Activated CD8-positive, alpha-beta memory T cell treated with anti-CD3 and anti-CD28 coated beads for 24 hours (primary cell): ENCODE data around the gene CHST12.
A peak's percentile ranks its signal among the peaks of the same experiment; 100 is the strongest.
"Not testable (repeated sequence)": the region's sequence is repeated elsewhere in the genome, so short reads cannot be mapped to it uniquely, and the experiment has no call there.

Experiments
- DNase-seq: peaks from one replicate; pipeline ENCODE4 v3.0.0-alpha.2; 2020

Gene CHST12

DNA sequence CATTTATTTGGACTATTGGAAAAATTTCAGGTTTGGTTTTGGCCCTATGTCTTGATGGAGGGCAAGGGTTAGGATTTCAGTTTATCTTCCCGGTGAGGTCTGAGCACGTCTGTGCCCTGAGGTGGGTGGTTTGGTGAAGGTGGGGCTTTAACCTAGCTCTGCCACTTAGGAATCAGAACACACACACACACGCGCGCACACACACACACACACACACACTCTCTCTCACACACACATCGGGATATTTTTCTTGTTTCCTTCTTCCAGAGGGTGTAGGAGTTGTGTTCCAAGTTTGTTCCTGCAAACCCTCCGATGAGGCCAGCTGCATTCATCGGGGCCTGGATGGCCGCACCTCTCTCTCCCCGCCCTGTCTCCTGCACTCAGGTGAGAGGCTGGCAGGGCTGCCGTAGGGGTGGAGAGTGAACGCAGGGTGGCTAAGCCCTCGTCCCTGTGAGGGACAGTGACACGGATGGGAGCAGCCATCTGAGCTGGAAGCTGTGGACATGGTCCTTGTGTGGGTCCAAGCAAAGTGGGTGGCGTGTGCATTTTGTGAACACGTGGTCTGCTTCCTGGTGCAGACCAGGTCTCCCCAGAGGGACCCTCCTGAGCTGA, 34.2 kb downstream of the CHST12 start:
- DNase-seq: no peak

DNA sequence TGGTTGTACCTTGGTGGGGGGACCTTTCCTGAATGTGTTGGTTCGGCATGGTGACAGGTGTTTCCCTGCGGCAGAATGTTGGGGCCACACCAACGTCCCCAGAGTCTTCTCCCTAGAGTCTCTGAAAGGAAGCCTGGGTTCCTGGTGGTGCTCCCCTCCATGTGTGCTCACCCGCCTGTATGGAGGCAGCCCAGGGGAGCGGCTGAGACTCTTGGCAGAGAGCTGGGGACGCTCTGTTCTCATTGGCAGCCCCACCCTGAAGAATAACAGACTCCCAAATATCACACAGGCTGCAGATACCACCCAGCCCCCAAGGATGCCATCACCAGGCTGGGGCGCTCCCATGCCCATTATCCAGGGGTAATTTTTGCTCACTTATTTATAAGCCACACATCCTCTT, 34.8 kb downstream of the CHST12 start:
- DNase-seq: no peak

DNA sequence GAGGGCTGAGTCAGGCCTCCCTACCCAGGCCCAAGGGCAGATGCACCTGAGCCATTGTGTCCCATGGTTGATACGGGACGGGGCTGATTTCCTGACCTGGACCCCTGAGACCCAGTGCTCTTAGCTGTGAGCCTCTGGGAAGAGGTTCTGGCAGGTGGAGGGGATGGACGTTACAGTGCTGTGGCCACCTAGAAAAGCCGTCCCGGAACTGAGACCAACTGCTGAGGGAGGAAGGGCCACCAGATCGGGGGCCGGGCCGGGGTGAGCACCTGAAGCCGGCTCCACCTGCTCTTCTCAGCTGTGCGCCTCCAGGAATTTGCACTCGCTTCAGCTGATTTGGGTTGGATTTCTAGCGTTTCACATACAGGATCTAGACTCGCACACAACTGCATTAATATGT, 35.4 kb downstream of the CHST12 start:
- no peak for DNase-seq

DNA sequence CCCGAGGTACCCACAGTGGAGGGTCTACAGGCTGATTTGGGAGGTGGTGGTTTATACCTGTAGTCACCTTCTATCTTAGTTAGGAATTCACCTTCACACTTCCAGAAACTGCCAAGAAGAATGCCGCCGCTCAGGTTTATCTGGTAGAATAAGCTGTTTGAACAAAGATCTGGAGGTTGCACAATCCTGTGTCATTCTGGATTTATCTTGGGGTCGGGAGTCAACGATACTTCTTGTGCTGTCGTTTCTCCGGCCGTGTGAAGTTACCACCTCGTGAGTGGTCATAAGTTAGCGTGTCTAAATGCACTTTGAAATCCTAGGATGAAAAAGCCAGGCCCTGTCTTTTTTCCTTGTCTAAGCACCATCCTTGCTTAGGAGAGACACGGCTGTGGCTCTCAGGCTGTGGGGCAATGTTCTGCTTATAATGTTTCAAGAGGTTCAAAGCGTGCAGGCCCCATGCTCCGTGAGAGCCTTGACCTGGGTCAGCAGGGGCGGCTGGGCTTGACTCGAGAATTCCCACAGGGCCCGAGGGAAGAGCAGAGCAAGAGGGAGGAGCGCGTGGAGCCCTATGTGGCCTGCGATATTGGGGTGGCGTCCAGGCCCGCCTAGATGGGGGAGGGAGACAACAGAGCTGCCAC, 37.3 kb downstream of the CHST12 start:
- no peak for DNase-seq

DNA sequence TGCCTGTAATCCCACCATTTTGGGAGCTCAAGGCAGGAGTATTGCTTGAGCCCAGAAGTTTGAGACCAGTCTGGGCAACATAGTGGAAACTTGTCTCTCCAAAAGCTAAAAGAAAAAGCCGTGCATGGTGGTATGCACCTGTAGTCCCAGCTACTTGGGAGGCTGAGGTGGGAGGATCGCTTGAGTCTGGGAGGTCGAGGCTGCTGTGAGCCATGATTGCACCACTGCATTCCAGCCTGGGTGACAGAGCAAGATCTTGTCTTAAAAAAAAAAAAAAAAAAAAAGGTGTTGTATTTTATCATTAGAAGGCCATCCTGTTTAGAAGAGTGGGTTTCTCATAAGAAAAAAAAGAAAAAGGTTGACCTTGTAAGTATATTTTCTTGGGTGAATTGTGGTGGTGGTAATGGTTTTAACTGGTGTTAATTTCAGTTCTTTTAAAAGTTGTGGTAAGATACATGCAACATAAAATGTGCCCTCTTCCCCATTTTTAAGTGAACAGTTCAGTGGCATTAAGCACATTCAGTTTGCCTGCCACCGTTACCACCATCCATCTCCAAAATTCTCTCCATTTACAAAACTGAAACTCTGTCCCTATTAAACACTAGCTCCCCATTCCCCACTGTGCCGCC, 38.1 kb downstream of the CHST12 start:
- DNase-seq: no peak

DNA sequence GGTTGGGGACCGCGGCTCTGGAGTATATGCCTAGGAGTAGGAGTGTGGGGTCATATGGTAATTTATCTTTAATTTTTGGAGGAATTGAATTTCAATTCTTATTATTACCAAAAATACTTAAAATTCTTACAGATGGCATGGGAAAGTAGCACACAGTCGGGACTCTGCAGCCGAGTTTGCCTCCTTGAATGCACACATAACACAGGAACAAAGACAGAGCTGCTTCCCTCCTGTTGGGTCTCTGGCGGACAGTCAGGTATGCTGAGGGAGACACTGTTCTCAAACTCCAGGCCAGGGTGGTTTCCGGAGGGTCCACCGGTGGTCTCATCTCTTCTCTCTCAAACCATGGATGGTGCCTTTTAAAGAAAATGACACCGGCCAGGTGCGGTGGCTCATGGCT, 40.1 kb downstream of the CHST12 start:
- no peak for DNase-seq

DNA sequence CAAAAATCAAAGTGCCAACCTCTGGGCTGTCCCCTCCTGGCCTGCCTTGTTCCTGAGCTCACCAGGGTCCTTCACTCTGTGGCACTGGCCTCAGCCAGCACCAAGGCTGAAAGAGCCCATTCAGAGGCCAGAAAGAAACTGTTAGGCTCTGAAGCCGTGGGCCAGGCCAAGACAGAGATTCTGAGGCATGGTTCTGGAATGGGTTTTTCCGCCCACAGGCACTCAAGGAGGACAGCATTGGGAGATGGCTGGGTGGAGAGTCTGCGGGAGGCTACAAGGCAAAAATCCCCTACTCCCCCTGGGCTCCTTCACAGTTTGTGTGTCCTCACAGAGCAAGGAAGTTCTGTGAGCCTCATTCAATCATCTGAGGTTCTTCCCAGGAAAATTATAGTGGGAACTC, 41.1 kb downstream of the CHST12 start:
- DNase-seq: no peak

DNA sequence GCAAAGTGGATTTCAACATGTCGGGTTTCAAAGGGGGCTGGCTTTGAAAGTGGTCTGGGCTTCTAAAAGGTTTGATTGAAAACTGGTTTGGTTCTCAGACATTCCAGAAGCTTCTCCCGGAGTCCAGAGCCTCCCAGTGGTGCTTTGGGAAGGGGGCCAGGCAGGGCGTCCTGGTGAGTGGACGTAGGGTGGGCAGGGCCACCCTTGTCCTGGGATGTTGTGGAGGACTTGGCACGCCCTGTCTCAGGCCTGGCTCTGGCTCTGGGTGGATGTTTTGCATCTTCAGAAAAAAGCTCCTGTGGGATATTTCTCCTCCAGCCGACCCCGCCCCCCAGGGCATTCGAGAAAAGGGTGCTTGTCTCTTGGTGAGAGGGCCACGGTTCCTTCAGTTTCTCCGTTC, 41.6 kb downstream of the CHST12 start:
- no peak for DNase-seq

DNA sequence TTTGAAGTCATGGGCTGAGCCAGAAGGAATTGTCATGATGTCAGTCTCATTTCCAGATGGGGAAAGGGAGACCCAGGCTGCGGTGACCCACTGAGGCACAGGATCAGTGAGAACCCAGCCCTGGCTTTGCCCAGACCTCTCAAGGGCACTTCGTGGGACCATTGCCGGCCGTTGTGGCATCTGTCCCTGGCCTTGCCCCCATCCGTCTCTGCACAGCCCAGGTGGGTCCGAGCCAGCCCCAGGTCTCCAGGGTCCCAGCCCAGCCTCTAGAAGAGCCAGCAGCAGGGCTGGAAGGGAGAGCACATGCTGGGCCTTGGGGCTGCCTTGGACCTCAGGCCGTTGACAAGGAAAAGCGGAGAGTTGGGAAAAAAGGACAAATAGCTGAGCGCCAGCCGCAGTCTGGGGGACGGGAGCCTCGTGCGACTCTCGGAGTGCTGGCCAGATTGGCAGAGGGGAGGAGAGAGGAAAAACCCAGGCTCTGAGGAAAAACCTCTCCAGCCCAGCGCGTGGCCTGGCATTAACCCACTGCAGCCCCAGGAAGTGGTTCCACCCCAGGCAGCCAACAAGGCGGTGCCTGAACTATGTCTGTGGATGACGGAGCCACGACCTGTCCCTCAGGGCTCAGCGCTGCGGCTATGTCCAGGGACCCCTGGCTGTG, 42.6 kb downstream of the CHST12 start:
- DNase-seq: no peak

DNA sequence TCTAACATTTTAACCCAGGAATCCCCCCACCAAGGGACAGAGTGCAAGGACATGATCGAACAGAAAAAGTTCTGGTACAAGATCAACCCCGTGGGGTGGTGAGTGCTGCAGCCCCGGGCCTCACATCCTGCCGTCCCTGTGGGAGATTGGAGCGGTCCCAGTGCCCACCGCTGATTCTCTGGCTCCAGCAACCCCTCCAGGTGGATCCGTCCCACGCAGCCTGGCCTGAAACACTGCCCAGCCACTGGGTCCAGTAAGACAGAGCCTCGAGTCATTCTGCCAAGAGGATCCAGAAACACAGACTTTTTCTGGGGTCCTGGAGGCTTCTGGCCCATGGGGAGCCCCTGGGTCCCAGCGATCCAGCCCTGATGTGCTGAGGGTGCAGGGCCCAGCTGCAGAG, 43.3 kb downstream of the CHST12 start:
- DNase-seq: no peak

DNA sequence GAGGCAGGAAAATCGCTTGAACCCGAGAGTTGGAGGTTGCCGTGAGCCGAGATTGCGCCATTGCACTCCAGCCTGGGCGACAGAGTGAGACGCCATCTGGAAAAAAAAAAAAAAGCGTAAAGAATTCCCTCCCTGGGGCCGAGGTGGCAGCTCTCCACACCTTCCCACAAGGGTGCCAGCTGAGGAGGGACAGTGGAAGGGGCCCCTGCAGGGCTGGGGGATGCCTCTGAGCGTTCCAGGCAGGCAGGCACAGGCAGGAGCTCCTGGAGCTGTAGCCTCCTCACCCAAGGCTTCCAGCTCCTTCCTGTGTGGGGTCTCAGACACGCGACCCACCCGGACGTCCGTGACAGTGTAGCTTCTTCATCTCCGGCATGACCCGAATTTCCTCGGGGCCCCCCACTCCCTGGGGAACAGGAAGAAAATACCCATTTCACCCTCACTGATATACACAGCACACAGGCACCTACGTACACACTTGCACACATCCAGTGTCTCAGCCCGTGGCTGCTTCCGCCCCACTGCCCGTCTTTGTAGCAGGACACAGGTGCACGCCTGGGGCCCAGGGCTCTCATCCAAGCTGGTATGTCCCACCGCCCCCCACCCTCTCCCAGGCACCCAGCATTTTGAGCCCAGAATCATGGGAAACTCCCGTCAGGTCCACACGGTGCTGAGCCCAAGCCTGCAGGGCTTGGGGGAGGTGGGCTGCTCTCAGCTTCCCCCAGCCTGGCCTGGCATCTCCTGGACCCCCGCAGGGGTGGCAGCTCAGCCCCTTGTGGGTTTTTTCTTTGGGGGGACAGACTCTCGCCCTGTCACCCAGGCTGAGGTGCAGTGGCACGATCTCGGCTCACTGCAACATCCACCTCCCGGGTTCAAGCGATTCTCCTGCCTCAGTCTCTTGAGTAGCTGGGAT, 47.0 kb downstream of the CHST12 start:
- no peak for DNase-seq

DNA sequence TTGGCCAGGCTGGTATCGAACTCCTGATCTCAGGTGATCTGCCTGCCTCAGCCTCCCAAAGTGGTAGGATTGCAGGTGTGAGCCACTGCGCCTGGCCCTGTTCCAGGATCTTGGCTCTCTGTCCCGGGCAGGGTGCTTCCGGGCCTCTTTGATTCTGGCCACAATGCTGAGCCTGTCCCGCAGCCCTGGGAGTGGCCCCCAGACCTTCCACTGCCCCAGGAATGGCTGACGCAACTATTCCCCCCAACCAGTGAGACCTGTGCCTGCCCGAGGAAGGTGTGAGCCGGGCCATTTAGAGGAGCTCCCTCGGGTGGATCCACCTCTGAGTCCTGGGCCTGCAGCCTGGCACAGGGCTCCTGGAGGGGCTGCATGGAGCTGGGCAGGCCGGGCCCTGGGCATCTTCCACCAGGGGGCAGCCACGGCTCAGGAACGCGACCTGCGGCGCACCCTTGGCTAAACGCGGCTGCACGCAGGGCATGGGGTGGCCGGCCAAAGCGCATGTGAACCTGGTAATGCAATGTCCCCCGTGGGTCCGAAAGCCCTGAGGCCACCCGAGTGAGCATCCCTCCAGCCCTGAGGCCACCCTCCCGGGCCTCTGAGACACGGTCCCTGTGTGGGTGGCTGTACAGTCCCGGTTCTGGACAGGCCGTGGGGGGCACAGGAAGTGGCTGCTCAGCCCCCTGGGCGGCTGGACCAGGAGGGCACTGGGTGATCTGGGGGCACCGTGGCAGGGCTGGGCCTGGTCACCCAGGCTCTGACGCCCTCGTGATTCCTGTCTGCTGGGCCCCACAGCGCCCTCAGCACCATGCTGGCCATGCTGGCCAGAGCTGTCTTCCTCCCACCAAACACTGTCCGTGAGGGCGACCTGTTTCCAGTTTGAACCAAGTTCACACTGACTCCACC, 48.0 kb downstream of the CHST12 start:
- DNase-seq: peak; percentile 94

DNA sequence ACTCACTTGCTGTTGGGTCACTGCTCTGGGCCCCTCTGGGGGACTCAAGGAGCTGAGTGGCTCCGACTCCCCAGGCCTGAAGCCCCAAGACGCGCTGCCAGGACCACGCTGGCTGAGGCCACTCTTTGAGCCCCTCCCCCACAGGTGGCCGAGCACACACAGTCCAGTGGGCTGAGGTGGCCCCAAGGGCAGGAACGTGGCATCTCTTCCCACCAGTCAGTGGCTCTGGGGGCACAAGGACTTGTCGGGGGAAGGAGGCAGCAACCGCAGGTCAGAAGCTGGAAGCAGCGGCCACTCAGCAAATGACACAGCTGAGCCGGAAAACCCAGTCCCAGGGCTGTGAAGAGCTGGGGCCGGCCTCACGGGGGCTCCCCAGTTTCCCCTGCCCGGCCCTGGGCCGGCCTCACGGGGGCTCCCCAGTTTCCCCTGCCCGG, 48.7 kb downstream of the CHST12 start:
- DNase-seq: peak; percentile 74

DNA sequence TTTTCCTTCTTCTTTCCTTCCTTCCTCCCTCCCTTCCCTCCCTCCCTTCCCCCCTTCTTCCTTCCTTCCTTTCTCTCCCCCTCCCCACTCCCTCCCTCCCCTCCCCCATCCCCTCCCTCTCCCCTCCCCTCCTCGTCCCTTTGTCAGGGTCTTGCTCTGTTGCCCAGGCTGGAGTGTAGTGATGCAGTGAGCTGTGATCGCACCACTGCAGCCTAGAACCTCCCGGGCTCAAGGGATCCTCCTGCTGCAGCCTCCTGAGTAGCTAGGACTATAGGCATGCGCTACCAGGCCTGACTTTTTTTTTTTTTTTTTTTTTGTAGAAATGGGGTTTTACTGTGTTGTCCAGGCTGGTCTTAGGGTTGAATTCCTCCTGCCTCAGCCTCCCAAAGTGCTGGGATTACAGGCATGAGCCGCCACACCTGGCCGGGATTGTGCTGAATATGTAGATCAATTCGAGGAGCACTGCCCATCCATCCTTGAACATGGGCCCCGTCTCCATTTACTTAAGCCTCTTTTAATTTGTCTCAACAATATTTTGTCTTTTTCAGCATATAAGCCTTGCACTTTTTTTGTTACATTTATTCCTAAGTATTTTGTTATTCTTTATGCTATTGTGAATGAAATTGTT, 49.3 kb downstream of the CHST12 start:
- no peak for DNase-seq

DNA sequence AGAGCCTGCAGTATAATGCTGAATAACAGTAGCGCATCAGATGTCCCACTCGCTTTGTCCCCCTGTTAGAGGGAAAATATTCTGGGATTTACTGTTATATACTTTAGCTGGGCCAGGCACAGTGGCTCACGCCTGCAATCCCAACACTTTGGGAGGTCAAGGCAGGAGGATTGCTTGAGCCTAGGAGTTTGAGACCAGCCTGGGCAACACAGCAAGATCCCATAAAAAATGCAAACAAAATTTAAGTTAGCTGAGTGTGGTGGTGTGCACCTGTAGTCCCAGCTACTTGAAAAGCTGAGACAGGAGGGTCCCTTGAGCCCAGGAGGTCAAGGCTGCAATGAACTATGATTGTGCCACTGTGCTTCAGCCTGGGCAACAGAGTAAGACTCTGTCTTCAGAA, 50.4 kb downstream of the CHST12 start:
- DNase-seq: not testable (repeated sequence)

DNA sequence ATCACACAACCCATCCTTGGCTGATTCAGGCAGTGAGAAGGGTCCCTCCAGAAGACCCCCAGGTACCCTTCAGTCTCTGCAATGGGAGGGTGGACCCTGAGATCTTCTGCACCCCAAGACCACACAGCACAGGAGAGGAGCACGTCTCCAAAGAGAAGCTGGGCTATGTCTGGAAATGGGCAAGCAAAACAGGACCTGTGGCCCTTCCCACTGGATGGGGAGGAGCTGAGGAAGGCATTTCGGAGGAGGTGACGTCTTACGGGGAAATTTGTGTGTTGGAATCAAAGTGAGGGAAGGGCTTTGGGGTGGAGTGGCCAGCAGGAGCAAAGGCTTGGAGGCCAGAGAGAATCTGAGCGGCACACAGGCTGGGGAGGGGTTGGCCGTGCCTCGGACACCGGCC, 56.3 kb downstream of the CHST12 start:
- no peak for DNase-seq

DNA sequence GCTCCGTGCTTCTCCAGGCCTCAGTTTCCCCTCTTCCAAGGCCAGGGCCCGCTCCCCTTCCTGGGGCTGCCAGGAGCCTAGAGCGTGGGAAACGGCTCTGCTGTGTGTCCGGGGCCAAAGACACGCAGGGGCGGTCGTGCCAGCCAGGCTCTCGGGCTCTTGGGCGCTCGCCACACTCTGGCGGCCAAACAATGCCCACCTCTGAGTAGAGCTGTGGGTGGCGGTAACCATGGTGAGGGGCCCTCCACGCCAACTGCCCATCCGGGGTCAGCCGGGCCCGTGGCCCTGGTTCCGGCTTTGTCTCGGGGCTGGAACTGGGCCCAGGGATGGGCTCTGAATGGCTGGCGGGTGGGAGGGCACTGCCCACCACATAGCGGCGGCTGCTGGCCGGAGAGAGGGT, 56.8 kb downstream of the CHST12 start:
- DNase-seq: no peak

DNA sequence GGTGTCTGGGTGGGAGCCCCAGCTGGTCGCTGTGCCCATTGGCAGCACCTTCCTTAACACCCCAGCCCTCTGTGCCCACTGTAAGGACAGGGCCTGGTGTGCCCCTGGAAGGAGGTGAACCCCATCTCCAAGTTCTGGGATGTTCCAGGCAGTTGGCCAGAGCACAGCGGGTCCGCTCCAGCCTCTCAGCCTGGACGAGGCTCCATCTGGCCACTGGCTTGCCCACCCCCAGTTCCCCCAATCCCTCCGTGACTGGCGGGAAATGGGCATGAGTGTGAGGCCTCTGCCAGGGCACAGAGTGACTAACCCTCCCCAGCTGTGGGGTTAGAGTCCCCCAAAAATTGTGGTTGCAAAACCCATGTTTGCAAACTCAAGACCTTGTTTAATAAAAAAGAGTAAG, 57.2 kb downstream of the CHST12 start:
- no peak for DNase-seq

DNA sequence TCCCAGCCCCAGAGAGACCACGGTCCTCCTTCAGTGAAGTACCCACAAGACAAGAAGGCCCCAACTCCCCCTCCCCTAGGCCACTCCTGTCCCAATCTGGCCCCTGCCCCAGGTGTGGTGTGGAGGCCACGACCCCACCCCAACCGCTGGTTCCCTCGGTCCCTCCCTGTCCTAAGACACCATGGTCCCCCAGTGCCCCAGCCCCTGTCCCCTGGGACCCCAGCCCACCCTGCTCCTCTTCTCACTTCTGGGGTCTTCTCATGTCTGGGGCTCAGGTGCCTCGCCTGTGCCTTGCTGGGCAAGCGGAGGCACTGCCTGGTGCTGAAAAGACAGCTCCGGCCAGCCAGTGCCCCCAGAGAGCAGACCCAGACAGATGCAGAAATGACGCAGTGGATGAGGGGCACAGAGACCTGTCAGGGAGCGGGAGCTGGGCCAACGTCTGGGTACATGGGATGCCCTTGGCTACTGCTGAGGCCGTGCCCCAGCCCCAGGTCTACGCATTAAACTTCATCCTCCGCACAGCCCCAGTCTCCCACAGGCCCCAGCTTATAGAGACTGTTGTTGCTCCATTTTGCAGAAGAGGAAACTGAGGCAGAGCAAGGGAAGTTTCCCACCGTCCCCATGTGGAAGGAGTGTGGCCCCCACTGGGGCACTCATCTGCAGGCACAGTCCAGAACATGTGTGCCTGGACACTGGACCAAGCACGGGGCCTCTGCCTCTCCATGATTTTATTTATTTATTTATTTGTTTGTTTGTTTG, 58.0 kb downstream of the CHST12 start:
- no peak for DNase-seq

DNA sequence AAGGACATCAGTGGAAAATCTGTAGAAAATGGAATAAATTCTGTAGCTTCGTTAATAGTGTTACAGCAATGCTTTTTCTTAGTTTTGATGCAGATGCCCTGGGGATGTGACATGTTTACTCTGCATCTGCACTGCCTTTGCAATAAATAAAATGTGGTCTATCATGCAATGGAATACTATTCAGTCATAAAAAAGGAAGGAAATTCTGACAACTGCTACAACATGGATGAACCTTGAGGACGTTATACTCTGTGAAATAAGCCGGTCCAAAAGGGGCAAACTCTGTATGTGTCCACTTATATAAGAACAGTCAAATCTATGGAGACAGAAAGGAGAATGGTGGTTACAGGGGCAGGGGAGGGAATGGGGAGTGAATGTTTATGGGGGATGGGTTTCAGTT, 59.3 kb downstream of the CHST12 start:
- DNase-seq: no peak

DNA sequence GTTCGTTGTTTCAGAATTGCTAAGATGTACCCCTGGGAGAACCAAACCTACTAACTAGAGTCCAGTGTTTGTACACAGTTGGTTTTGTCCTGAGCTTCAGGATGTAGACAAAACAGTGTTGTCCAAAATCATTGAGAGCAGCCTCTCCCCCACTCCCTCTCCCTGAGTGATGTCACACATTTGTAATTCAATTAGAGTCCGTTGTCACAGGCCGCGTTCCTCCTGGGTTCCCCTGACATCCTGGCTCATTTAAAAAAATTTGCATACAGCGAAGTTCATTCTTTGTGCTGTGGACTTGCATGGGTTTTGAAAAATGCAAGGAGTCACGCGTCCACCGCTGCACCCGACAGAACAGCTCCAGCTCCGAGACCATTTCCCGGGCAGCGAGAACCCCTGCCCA, 62.5 kb downstream of the CHST12 start:
- DNase-seq: no peak
